MM.1S (cell line): ENCODE data around the gene UHRF1.

Experiments used
- DNase-seq: peaks from one replicate; pipeline ENCODE4 v3.0.0-alpha.2; 2015
- H2AFZ ChIP-seq: fragments of 300-600 bp; sonication (generic); 2 replicates; pipeline ENCODE4 v1.6.0; 2016; ENCODE audit warnings: antibody characterized with exemption, low read length
- H3F3A ChIP-seq: fragments of 300-600 bp; sonication (generic); 2 replicates; pipeline ENCODE4 v1.6.1; 2016; ENCODE audit warnings: mild to moderate bottlenecking, antibody characterized with exemption, low read length, moderate library complexity, mixed read lengths; ENCODE audit not compliant: insufficient read depth
- H3K27ac ChIP-seq: fragments of 300-600 bp; sonication (generic); 2 replicates; pipeline ENCODE4 v1.5.1; 2016; ENCODE audit warnings: mild to moderate bottlenecking, low read length
- H3K27me3 ChIP-seq: fragments of 300-600 bp; sonication (generic); replicated peaks from 2 replicates; pipeline ENCODE4 v1.6.0; 2016; ENCODE audit warnings: low read length; ENCODE audit not compliant: insufficient read depth
- H3K36me3 ChIP-seq: fragments of 300-600 bp; sonication (generic); replicated peaks from 2 replicates; pipeline ENCODE4 v1.6.1; 2016; ENCODE audit warnings: mild to moderate bottlenecking, low read length, mixed read lengths; ENCODE audit not compliant: insufficient read depth
- H3K4me1 ChIP-seq: fragments of 300-600 bp; sonication (generic); 2 replicates; pipeline ENCODE4 v1.6.1; 2016; ENCODE audit warnings: low read length, mixed read lengths
- H3K4me2 ChIP-seq: fragments of 300-600 bp; sonication (generic); 2 replicates; pipeline ENCODE4 v1.6.0; 2016; ENCODE audit warnings: low read depth, low read length
- H3K4me3 ChIP-seq: fragments of 300-600 bp; sonication (generic); 2 replicates; pipeline ENCODE4 v1.5.1; 2016; ENCODE audit warnings: low read length, mixed read lengths
- H3K79me2 ChIP-seq: fragments of 300-600 bp; sonication (generic); 2 replicates; pipeline ENCODE4 v1.6.1; 2016; ENCODE audit warnings: mixed run types, low read length, mixed read lengths
- H3K9ac ChIP-seq: fragments of 300-600 bp; sonication (generic); 2 replicates; pipeline ENCODE4 v1.6.1; 2016; ENCODE audit warnings: low read length, mixed read lengths
- H3K9me2 ChIP-seq: fragments of 300-600 bp; sonication (generic); replicated peaks from 2 replicates; pipeline ENCODE4 v1.6.1; 2016; ENCODE audit warnings: mild to moderate bottlenecking, low read length, mixed read lengths; ENCODE audit not compliant: insufficient read depth
- H3K9me3 ChIP-seq: fragments of 300-600 bp; sonication (generic); replicated peaks from 2 replicates; pipeline ENCODE4 v1.6.1; 2016; ENCODE audit warnings: mild to moderate bottlenecking, low read length, mixed read lengths; ENCODE audit not compliant: insufficient read depth
- H4K20me1 ChIP-seq: fragments of 300-600 bp; sonication (generic); 2 replicates; pipeline ENCODE4 v1.6.1; 2016; ENCODE audit warnings: mild to moderate bottlenecking, low read length, moderate library complexity, mixed read lengths; ENCODE audit not compliant: insufficient read depth
- CTCF ChIP-seq: fragments of 300-600 bp; sonication (generic); IDR thresholded peaks from 2 replicates; pipeline ENCODE4 v1.5.1; 2016; ENCODE audit warnings: antibody characterized with exemption, low read length, mixed read lengths
- EZH2 ChIP-seq: fragments of 300-600 bp; sonication (generic); optimal IDR thresholded peaks from 2 replicates; pipeline ENCODE3; 2017; ENCODE audit warnings: low read depth, mild to moderate bottlenecking, antibody characterized with exemption, low read length, mixed read lengths
- EZH2phosphoT487 ChIP-seq: fragments of 300-600 bp; sonication (generic); IDR thresholded peaks from 2 replicates; pipeline ENCODE4 v1.6.1; 2018; ENCODE audit warnings: antibody characterized with exemption, low read length

The UHRF1 gene

GRCh38 chr19:4904481-4904880 is 4.8 kb upstream of the UHRF1 start:
- H3K9ac ChIP-seq, result no peak overlapping the region
- H3F3A ChIP-seq, result no peaks in the 10 kb centered on the region; the same call in 1 of the 2 replicates
- no peak overlapping the region for H2AFZ ChIP-seq
- H4K20me1 ChIP-seq, result no peaks in the 10 kb centered on the region
- H3K9me2 ChIP-seq, result no peaks in the 10 kb centered on the region
- H3K4me3 ChIP-seq, result no peak overlapping the region
- H3K4me2 ChIP-seq, result no peak overlapping the region
- H3K36me3 ChIP-seq, result no peaks in the 10 kb centered on the region
- TF ChIP-seq EZH2 (no peak), EZH2phosphoT487 (no peak), CTCF (no peak)
- no peak for DNase-seq
- no peaks in the 10 kb centered on the region for H3K79me2 ChIP-seq
- no peaks in the 10 kb centered on the region for H3K4me1 ChIP-seq
- H3K27me3 ChIP-seq, result no peaks in the 10 kb centered on the region; the same call in 1 of the 2 replicates
- H3K27ac ChIP-seq, result no peak overlapping the region
- H3K9me3 ChIP-seq, result no peaks in the 10 kb centered on the region

GRCh38 chr19:4906963-4907362 is 2.3 kb upstream of the UHRF1 start:
- Histone ChIP-seq H3K79me2 (peaks cover 18% of the 10 kb centered on the region), H3K9ac (no peak overlapping the region), H3K36me3 (no peaks in the 10 kb centered on the region), H3K9me2 (no peaks in the 10 kb centered on the region), H3K27ac (no peak overlapping the region), H3K4me2 (no peak overlapping the region), H3K4me1 (peaks cover 7% of the 10 kb centered on the region), H3K9me3 (no peaks in the 10 kb centered on the region), H4K20me1 (0 out of 2 replicates have a peak, but pooled peaks cover 3% of the 10 kb centered on the region), H3F3A (peaks cover 5% of the 10 kb centered on the region; the same call in 1 of the 2 replicates), H3K4me3 (no peak overlapping the region), H3K27me3 (no peaks in the 10 kb centered on the region; the same call in 1 of the 2 replicates), H2AFZ (no peak overlapping the region)
- no peak for DNase-seq
- no peak for TF ChIP-seq EZH2
- TF ChIP-seq EZH2phosphoT487, result no peak
- no peak for TF ChIP-seq CTCF

GRCh38 chr19:4908360-4908759 is 941 bp upstream of the UHRF1 start:
- no peaks in the 10 kb centered on the region for H3K9me3 ChIP-seq
- H3K4me1 ChIP-seq, result peaks cover 7% of the 10 kb centered on the region
- 0 out of 2 replicates have a peak, but pooled peaks cover 3% of the 10 kb centered on the region for H4K20me1 ChIP-seq
- no peak overlapping the region for H2AFZ ChIP-seq
- no peaks in the 10 kb centered on the region for H3K27me3 ChIP-seq
- TF ChIP-seq EZH2phosphoT487 (no peak), CTCF (no peak)
- no peak for DNase-seq
- H3K36me3 ChIP-seq, result no peaks in the 10 kb centered on the region
- no peak overlapping the region for H3K27ac ChIP-seq
- no peak overlapping the region for H3K4me3 ChIP-seq
- no peak overlapping the region for H3K9ac ChIP-seq
- peaks cover 32% of the 10 kb centered on the region for H3K79me2 ChIP-seq
- no peaks in the 10 kb centered on the region for H3K9me2 ChIP-seq
- peaks cover 5% of the 10 kb centered on the region; the same call in 1 of the 2 replicates for H3F3A ChIP-seq
- no peak overlapping the region for H3K4me2 ChIP-seq
